Measurements from ENCODE around the gene TOMM6. TPM values are rescaled to one million over a fixed set of nuclear protein-coding genes. Genes with fewer than 3 reads are reported as not detected.

TOMM6 gene
- total RNA-seq, 1 experiment from 2014 or later: 202 TPM

GRCh38 chr6:41826343-41827022, 39.0 kb downstream of the TOMM6 start:
- no peak for DNase-seq (ENCODE audit: unreplicated experiment)
- no peak for TF ChIP-seq CTCF (IDR thresholded peaks at IDR 0.05; ENCODE audit: unreplicated experiment)
- Mint-ChIP-seq H3K27ac (ENCODE audit: low read depth, unreplicated experiment) (no peak overlapping the region), H3K4me3 (ENCODE audit: unreplicated experiment) (no peak overlapping the region), H3K4me1 (ENCODE audit: insufficient read depth, unreplicated experiment) (no peaks in the 10 kb centered on the region), H3K27me3 (ENCODE audit: insufficient read depth, unreplicated experiment) (no peaks in the 10 kb centered on the region), H3K9me3 (ENCODE audit: unreplicated experiment) (no peaks in the 10 kb centered on the region), H3K36me3 (ENCODE audit: insufficient read depth, unreplicated experiment) (no peaks in the 10 kb centered on the region)
- POLR2A ChIA-PET: interaction anchor here (1.3 kb wide), 1 partner anchor 13 kb away, joined by 3 read pairs; no protein-coding TSS in a partner anchor
- intact Hi-C loops (cut with micrococcal nuclease): no loop called here
- no TSS peak for BruUV-seq (replicated peaks)
- CTCF ChIA-PET: no interaction called here

GRCh38 chr6:41832263-41832662, 44.8 kb downstream of the TOMM6 start:
- Mint-ChIP-seq H3K36me3 (ENCODE audit: insufficient read depth, unreplicated experiment) (peaks cover 5% of the 10 kb centered on the region), H3K27me3 (ENCODE audit: insufficient read depth, unreplicated experiment) (no peaks in the 10 kb centered on the region), H3K4me1 (ENCODE audit: insufficient read depth, unreplicated experiment) (no peaks in the 10 kb centered on the region), H3K4me3 (ENCODE audit: unreplicated experiment) (no peak overlapping the region), H3K27ac (ENCODE audit: low read depth, unreplicated experiment) (no peak overlapping the region), H3K9me3 (ENCODE audit: unreplicated experiment) (peaks cover 13% of the 10 kb centered on the region)
- ChIA-PET POLR2A (interaction anchor here (0.9 kb wide), 1 partner anchor 89 kb away, joined by 5 read pairs; the partner anchor contains the start of genes BYSL and MED20), CTCF (interaction anchor here (0.9 kb wide), 1 partner anchor 31 kb away, joined by 4 read pairs; no protein-coding TSS in a partner anchor)
- intact Hi-C loops (cut with micrococcal nuclease): no loop called here
- BruUV-seq (replicated peaks): no TSS peak
- no peak for TF ChIP-seq CTCF (IDR thresholded peaks at IDR 0.05; ENCODE audit: unreplicated experiment)
- DNase-seq (ENCODE audit: unreplicated experiment): no peak

GRCh38 chr6:41836022-41836659, 48.6 kb downstream of the TOMM6 start:
- CTCF ChIA-PET: interaction anchor here (0.6 to 1.1 kb wide), 3 partner anchors 85 to 208 kb away, joined by 3 to 4 read pairs (median 4); partner anchors contain the start of genes BYSL and MED20
- no peak overlapping the region for H3K27ac Mint-ChIP-seq (ENCODE audit: low read depth, unreplicated experiment)
- POLR2A ChIA-PET: no interaction called here
- H3K36me3 Mint-ChIP-seq (ENCODE audit: insufficient read depth, unreplicated experiment): peaks cover 8% of the 10 kb centered on the region
- H3K27me3 Mint-ChIP-seq (ENCODE audit: insufficient read depth, unreplicated experiment): no peaks in the 10 kb centered on the region
- no peak overlapping the region for H3K4me3 Mint-ChIP-seq (ENCODE audit: unreplicated experiment)
- intact Hi-C loops (cut with micrococcal nuclease): no loop called here
- TF ChIP-seq CTCF (IDR thresholded peaks at IDR 0.05; ENCODE audit: unreplicated experiment): no peak
- DNase-seq (ENCODE audit: unreplicated experiment): no peak
- H3K9me3 Mint-ChIP-seq (ENCODE audit: unreplicated experiment): peaks cover 15% of the 10 kb centered on the region
- BruUV-seq (replicated peaks): no TSS peak
- no peaks in the 10 kb centered on the region for H3K4me1 Mint-ChIP-seq (ENCODE audit: insufficient read depth, unreplicated experiment)

- Mint-ChIP-seq H3K27me3 (ENCODE audit: insufficient read depth, unreplicated experiment) (no peaks in the 10 kb centered on the region), H3K27ac (ENCODE audit: low read depth, unreplicated experiment) (no peak overlapping the region), H3K4me3 (ENCODE audit: unreplicated experiment) (no peak overlapping the region), H3K4me1 (ENCODE audit: insufficient read depth, unreplicated experiment) (no peaks in the 10 kb centered on the region), H3K9me3 (ENCODE audit: unreplicated experiment) (peaks cover 15% of the 10 kb centered on the region), H3K36me3 (ENCODE audit: insufficient read depth, unreplicated experiment) (peaks cover 9% of the 10 kb centered on the region)
- POLR2A ChIA-PET: no interaction called here
- no peak for TF ChIP-seq CTCF (IDR thresholded peaks at IDR 0.05; ENCODE audit: unreplicated experiment)
- BruUV-seq (replicated peaks): no TSS peak
- intact Hi-C loops (cut with micrococcal nuclease): no loop called here
- DNase-seq (ENCODE audit: unreplicated experiment): no peak
- CTCF ChIA-PET: interaction anchor here (0.5 to 0.9 kb wide), 3 partner anchors 83 to 208 kb away, joined by 3 read pairs; partner anchors contain the start of genes BYSL and MED20
Observed at GRCh38 chr6:41836660-41837052, 49.2 kb downstream of the TOMM6 start.

Other genes starting within 250 kb of the TOMM6 start
- gene FOXP4, start 241.3 kb upstream of the TOMM6 start, total RNA-seq (2022): 16.5 and 18.4 TPM in 2 replicates
- gene MDFI, start 149.2 kb upstream of the TOMM6 start, total RNA-seq (2022): 39.1 and 59.1 TPM in 2 replicates
- 11.8 and 16.2 TPM in 2 replicates for gene TFEB, start 52.1 kb upstream of the TOMM6 start, total RNA-seq (2022)
- not detected in 2 replicates for gene PGC, start 40.3 kb upstream of the TOMM6 start, total RNA-seq (2022)
- 3.9 and 5.3 TPM in 2 replicates for gene FRS3, start 7.8 kb upstream of the TOMM6 start, total RNA-seq (2022)
- 0.93 and 1.5 TPM in 2 replicates for gene PRICKLE4, start 6.9 kb upstream of the TOMM6 start, total RNA-seq (2022)
- gene USP49, start 107.7 kb downstream of the TOMM6 start, total RNA-seq (2022): 4.1 and 4.3 TPM in 2 replicates
- 27.6 and 29.2 TPM in 2 replicates for gene MED20, start 133.4 kb downstream of the TOMM6 start, total RNA-seq (2022)
- 45.0 and 58.0 TPM in 2 replicates for gene BYSL, start 133.8 kb downstream of the TOMM6 start, total RNA-seq (2022)
- gene CCND3, start 154.1 kb downstream of the TOMM6 start, total RNA-seq (2022): 52.5 and 75.8 TPM in 2 replicates